Neuronal stem cell (in vitro differentiated cells): ENCODE data around the gene FIGN.

Experiments used
- DNase-seq: peaks from one replicate; pipeline ENCODE4 v3.0.0-alpha.2; 2013; ENCODE audit warnings: low spot score
- H2AFZ ChIP-seq: one replicate; pipeline ENCODE4 v1.6.1; 2013; ENCODE audit warnings: mild to moderate bottlenecking, low read length, inconsistent platforms
- H2AK5ac ChIP-seq: 2 replicates; pipeline ENCODE4 v1.6.1; 2013; ENCODE audit warnings: low read depth, mild to moderate bottlenecking, inconsistent platforms, low read length, moderate library complexity, mixed read lengths
- H2BK120ac ChIP-seq: 2 replicates; pipeline ENCODE4 v1.6.1; 2013; ENCODE audit warnings: low read depth, mild to moderate bottlenecking, inconsistent platforms, low read length, moderate library complexity, mixed read lengths
- H2BK12ac ChIP-seq: one replicate; pipeline ENCODE4 v1.6.1; 2013; ENCODE audit warnings: low read length, inconsistent platforms
- H2BK15ac ChIP-seq: 2 replicates; pipeline ENCODE4 v1.6.1; 2013; ENCODE audit warnings: mild to moderate bottlenecking, low read length, inconsistent platforms, mixed read lengths
- H2BK5ac ChIP-seq: one replicate; pipeline ENCODE4 v1.6.1; 2013; ENCODE audit warnings: inconsistent platforms, mild to moderate bottlenecking, low read length, moderate library complexity
- H3K14ac ChIP-seq: one replicate; pipeline ENCODE4 v1.6.1; 2013; ENCODE audit warnings: low read length, inconsistent platforms
- H3K18ac ChIP-seq: 2 replicates; pipeline ENCODE4 v1.6.1; 2013; ENCODE audit warnings: low read length, inconsistent platforms
- H3K23ac ChIP-seq: 2 replicates; pipeline ENCODE4 v1.6.1; 2013; ENCODE audit warnings: low read depth, mild to moderate bottlenecking, mixed read lengths, low read length, inconsistent platforms; ENCODE audit not compliant: poor library complexity
- H3K27ac ChIP-seq: replicated peaks from 3 replicates; pipeline ENCODE4 v1.5.1; 2013; ENCODE audit warnings: low read length, inconsistent platforms
- H3K27me3 ChIP-seq, 3 experiments: 2 replicates each; pipeline ENCODE4 v1.6.1; 2013; ENCODE audit warnings: low read length in 3 of 3, mild to moderate bottlenecking in 2 of 3, inconsistent platforms in 1 of 3, low read depth in 1 of 3, mixed read lengths in 1 of 3, moderate library complexity in 1 of 3; ENCODE audit not compliant: control insufficient read depth in 3 of 3, insufficient read depth in 3 of 3
- H3K36me3 ChIP-seq, 2 donors: replicated peaks in 1 of 2; 2 replicates each; pipeline ENCODE4 v1.6.1; 2013; ENCODE audit warnings: low read length in 2 of 2; ENCODE audit not compliant: control insufficient read depth in 2 of 2, insufficient read depth in 2 of 2
- H3K4ac ChIP-seq: 2 replicates; pipeline ENCODE4 v1.6.1; 2013; ENCODE audit warnings: inconsistent platforms, mild to moderate bottlenecking, low read length, moderate library complexity
- H3K4me1 ChIP-seq, 2 donors: 1 replicate in 1 of 2; 2 replicates in 1 of 2; pipeline ENCODE4 v1.6.1; 2013; ENCODE audit warnings: low read length in 2 of 2, low read depth in 1 of 2; ENCODE audit not compliant: control insufficient read depth in 2 of 2, insufficient read depth in 1 of 2
- H3K4me2 ChIP-seq: one replicate; pipeline ENCODE4 v1.6.1; 2013; ENCODE audit warnings: mild to moderate bottlenecking, low read length, inconsistent platforms; ENCODE audit not compliant: insufficient read depth, poor library complexity, severe bottlenecking
- H3K4me3 ChIP-seq, 2 donors: 2 replicates each; pipeline ENCODE4 v1.5.1; 2013; ENCODE audit warnings: low read length in 2 of 2, mild to moderate bottlenecking in 2 of 2, inconsistent platforms in 1 of 2, moderate library complexity in 1 of 2
- H3K79me1 ChIP-seq: one replicate; pipeline ENCODE4 v1.6.1; 2013; ENCODE audit warnings: low read depth, mild to moderate bottlenecking, inconsistent platforms, low read length, moderate library complexity
- H3K9ac ChIP-seq: one replicate; pipeline ENCODE4 v1.6.1; 2013; ENCODE audit warnings: mild to moderate bottlenecking, low read depth, low read length, inconsistent platforms; ENCODE audit not compliant: poor library complexity
- H3K9me3 ChIP-seq, 2 donors: replicated peaks in 1 of 2; 2 replicates each; pipeline versions ENCODE3 to v1.6.1; 2013; ENCODE audit warnings: low read length in 2 of 2, mild to moderate bottlenecking in 2 of 2, inconsistent platforms in 1 of 2, low read depth in 1 of 2, mixed read lengths in 1 of 2, moderate library complexity in 1 of 2; ENCODE audit not compliant: control insufficient read depth in 2 of 2, insufficient read depth in 1 of 2
- H4K8ac ChIP-seq: one replicate; pipeline ENCODE4 v1.6.1; 2013; ENCODE audit warnings: low read depth, mild to moderate bottlenecking, inconsistent platforms, low read length, moderate library complexity
- H4K91ac ChIP-seq: one replicate; pipeline ENCODE4 v1.6.1; 2013; ENCODE audit warnings: low read length, low read depth, mild to moderate bottlenecking, inconsistent platforms; ENCODE audit not compliant: poor library complexity
- WGBS, 2 donors: extraction: QIAGEN DNeasy Blood & Tissue Kit; methylation state at CpG; one replicate each; pipeline ENCODE4 v1.1.7; 2013; ENCODE audit warnings: missing lambda C conversion rate in 2 of 2, mixed read lengths in 1 of 2; ENCODE audit not compliant: insufficient read length in 2 of 2, insufficient replicate concordance in 1 of 2; ENCODE audit errors: extremely low coverage in 2 of 2; 5-methylcytosine and 5-hydroxymethylcytosine counted together

The FIGN gene

GRCh38 chr2:163649080-163649479, 86.7 kb downstream of the FIGN start:
- Histone ChIP-seq H2BK5ac (no peak overlapping the region), H2AFZ (no peak overlapping the region), H3K14ac (no peak overlapping the region), H2BK120ac (no peak overlapping the region), H3K4me3 (no peak overlapping the region), H3K9me3 (no peaks in the 10 kb centered on the region), H3K79me1 (no peaks in the 10 kb centered on the region), H3K4me2 (no peak overlapping the region), H3K18ac (no peak overlapping the region), H3K9ac (no peak overlapping the region), H3K4me1 (peaks cover 0 to 15% of the 10 kb centered on the region in 2 donors), H3K27me3 (no peaks in the 10 kb centered on the region), H4K91ac (no peak overlapping the region), H2BK15ac (no peak overlapping the region), H2BK12ac (no peak overlapping the region), H3K4ac (no peak overlapping the region), H3K36me3 (no peaks in the 10 kb centered on the region), H4K8ac (no peak overlapping the region), H2AK5ac (no peak overlapping the region), H3K23ac (no peak overlapping the region), H3K27ac (no peak overlapping the region)
- no peak for DNase-seq
- WGBS, 2 donors, result no CpG with 5 or more reads among the region's 1 CpG

GRCh38 chr2:163647300-163647699, 88.5 kb downstream of the FIGN start:
- no peak overlapping the region for H3K14ac ChIP-seq
- no peak overlapping the region for H4K91ac ChIP-seq
- H3K9ac ChIP-seq, result no peak overlapping the region
- H2AK5ac ChIP-seq, result no peak overlapping the region
- H3K18ac ChIP-seq, result no peak overlapping the region
- no peak overlapping the region for H2BK12ac ChIP-seq
- no peak overlapping the region for H2BK15ac ChIP-seq
- peaks cover 0 to 2% of the 10 kb centered on the region in 2 donors for H3K36me3 ChIP-seq
- DNase-seq, result no peak
- H2BK120ac ChIP-seq, result no peak overlapping the region
- H2BK5ac ChIP-seq, result no peak overlapping the region
- no peak overlapping the region for H3K27ac ChIP-seq
- no peaks in the 10 kb centered on the region for H3K9me3 ChIP-seq
- H3K4me2 ChIP-seq, result no peak overlapping the region
- H3K4me3 ChIP-seq, result no peak overlapping the region
- no peak overlapping the region for H4K8ac ChIP-seq
- H2AFZ ChIP-seq, result no peak overlapping the region
- H3K4ac ChIP-seq, result no peak overlapping the region
- no peaks in the 10 kb centered on the region for H3K27me3 ChIP-seq
- H3K79me1 ChIP-seq, result no peaks in the 10 kb centered on the region
- no peak overlapping the region for H3K23ac ChIP-seq
- H3K4me1 ChIP-seq, result peaks cover 0 to 15% of the 10 kb centered on the region in 2 donors

- peaks cover 0 to 3% of the 10 kb centered on the region in 2 donors for H3K36me3 ChIP-seq
- no peak overlapping the region for H3K14ac ChIP-seq
- no peak overlapping the region for H2AK5ac ChIP-seq
Observed at GRCh38 chr2:163646687-163647086, 89.1 kb downstream of the FIGN start.

GRCh38 chr2:163644238-163644637, 91.6 kb downstream of the FIGN start:
- no peak overlapping the region for H3K18ac ChIP-seq

More at GRCh38 chr2:163646687-163647086, 89.1 kb downstream of the FIGN start:
- no peak overlapping the region for H2AFZ ChIP-seq
- no peak overlapping the region for H2BK15ac ChIP-seq
- H3K4me2 ChIP-seq, result no peak overlapping the region
- H4K91ac ChIP-seq, result no peak overlapping the region
- no peak overlapping the region for H2BK120ac ChIP-seq
- WGBS, 2 donors, result no CpG with 5 or more reads among the region's 1 CpG
- no peak overlapping the region for H4K8ac ChIP-seq
- H3K4ac ChIP-seq, result no peak overlapping the region
- H2BK5ac ChIP-seq, result no peak overlapping the region
- H3K27ac ChIP-seq, result no peak overlapping the region
- H3K9ac ChIP-seq, result no peak overlapping the region
- H3K23ac ChIP-seq, result no peak overlapping the region
- DNase-seq, result no peak
- H3K4me3 ChIP-seq, result no peak overlapping the region
- H3K18ac ChIP-seq, result no peak overlapping the region
- no peaks in the 10 kb centered on the region for H3K79me1 ChIP-seq
- H3K9me3 ChIP-seq, result no peaks in the 10 kb centered on the region
- peaks cover 0 to 17% of the 10 kb centered on the region in 2 donors for H3K4me1 ChIP-seq
- H3K27me3 ChIP-seq, result no peaks in the 10 kb centered on the region
- no peak overlapping the region for H2BK12ac ChIP-seq

More at GRCh38 chr2:163644238-163644637, 91.6 kb downstream of the FIGN start:
- no peaks in the 10 kb centered on the region for H3K9me3 ChIP-seq
- peaks cover 0 to 17% of the 10 kb centered on the region in 2 donors for H3K4me1 ChIP-seq
- no peak overlapping the region for H2BK120ac ChIP-seq
- H3K23ac ChIP-seq, result no peak overlapping the region
- no peak overlapping the region for H2BK5ac ChIP-seq
- H2AK5ac ChIP-seq, result no peak overlapping the region
- no peaks in the 10 kb centered on the region for H3K79me1 ChIP-seq
- H3K14ac ChIP-seq, result no peak overlapping the region
- H3K36me3 ChIP-seq, result peaks cover 0 to 3% of the 10 kb centered on the region in 2 donors
- H3K27ac ChIP-seq, result no peak overlapping the region
- H3K9ac ChIP-seq, result no peak overlapping the region
- no peak for DNase-seq
- WGBS, 2 donors, result no CpG with 5 or more reads among the region's 2 CpGs
- no peak overlapping the region for H3K4ac ChIP-seq
- H2BK15ac ChIP-seq, result no peak overlapping the region
- no peaks in the 10 kb centered on the region for H3K27me3 ChIP-seq
- no peak overlapping the region for H4K8ac ChIP-seq
- no peak overlapping the region for H2AFZ ChIP-seq
- no peak overlapping the region for H2BK12ac ChIP-seq
- no peak overlapping the region for H3K4me3 ChIP-seq
- no peak overlapping the region for H4K91ac ChIP-seq
- H3K4me2 ChIP-seq, result no peak overlapping the region
